ENCODE data around the gene SRCAP. TPM values are rescaled to one million over a fixed set of nuclear protein-coding genes. Genes with fewer than 3 reads are reported as not detected.
"Not testable (repeated sequence)": the region's sequence is repeated elsewhere in the genome, so short reads cannot be mapped to it uniquely, and the experiment has no call there.

Gene SRCAP
- total RNA-seq, 1 experiment from 2014 or later, result 46.2 TPM

DNA sequence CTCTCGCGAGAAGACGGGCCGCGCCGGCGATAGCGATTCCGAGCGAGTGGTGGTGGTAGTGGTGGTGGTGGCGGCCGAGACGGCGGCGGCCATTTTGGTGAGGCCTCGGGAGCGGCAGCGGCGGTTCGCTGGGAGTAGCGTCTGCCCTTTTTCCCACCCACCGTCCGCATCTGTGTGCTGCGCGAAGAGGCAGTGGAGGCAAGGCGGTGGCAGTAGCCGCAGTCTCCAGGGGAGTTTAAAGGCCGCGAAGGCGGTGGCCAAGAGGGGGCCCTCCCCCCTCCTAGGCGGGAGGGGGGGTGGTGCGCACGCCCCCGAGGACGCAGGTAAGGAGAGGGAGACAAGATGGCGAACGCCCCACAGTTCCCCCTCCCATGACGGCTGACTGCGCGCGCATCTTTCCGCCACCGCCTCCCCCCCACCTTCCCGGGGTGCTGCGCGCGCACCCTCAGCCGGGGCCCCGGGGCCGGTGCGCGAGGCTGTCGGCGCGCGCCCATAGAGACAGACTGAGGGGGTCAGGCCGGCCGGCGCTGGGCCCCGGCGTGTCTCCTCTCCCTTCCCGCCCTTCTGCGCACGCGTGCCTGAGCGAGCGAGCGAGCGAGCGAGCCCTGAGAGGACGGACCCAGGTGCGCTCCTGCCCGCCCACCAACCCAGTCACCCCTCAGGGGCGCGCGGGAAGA, 694 bp upstream of the SRCAP start:
- DNase-seq (ENCODE audit: low spot score), result peak; percentile 97

DNA sequence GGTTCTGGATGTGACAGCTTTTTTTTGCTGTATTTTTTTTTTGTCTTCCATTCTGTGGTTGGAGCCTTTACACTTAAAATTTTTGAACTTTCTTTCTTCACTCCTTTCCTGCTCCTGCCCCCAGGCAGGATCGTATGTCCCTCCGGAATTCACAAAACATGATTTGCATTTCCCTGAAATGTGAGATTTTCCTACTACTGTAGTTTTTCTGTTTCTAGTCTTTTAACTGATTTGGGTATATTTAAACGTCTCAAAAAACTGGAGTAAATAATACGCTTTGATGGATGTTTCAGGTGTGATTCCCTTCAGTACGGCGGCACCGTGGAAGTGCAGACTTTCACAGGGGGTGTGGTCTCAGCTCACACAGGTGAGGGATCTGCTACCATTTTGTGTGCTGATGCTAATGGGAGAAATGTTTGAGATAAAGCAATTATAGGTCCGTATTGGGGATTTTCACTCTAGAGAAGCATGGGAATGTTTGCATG, 686 bp downstream of the SRCAP start:
- DNase-seq (ENCODE audit: low spot score), result no peak

DNA sequence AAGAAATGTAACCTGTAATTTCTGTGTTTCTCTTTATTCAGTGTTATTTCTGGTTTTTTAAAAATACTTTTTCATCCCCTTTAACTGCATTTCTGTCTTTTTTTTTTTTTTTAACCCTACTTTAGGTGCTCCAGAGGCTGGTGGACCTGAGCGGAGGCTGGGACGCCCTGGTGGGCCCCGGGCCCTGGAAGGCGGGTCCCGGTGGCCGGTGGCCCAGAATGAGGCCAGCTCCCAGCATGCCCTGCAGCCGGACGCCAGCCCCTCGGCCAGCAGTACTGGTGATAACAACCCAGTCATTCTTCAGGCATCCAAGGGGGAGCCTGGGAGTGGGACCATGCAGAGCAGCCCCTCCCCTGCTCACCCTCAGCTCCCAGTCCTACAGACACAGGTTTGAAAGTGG, 1.5 kb downstream of the SRCAP start:
- DNase-seq (ENCODE audit: low spot score), result no peak

DNA sequence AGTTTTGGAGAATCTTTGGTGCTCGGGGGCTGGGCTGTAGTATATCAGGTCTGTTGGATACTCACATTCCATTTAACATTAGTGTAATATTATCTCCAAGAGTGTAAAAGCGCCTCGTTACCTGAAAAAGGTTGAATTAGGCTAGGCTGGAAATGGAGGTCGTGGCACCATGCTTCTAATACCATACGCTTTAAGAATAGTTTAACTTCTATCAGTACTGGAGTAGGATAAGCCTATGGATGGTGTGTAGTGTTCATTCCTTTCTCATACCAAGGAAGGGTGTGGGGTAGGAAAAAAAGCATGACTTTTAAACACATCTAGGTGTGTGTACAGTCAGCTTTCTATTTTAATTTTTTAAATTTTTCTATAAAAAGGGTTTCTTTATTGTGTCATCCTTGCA, 2.0 kb downstream of the SRCAP start:
- no peak for DNase-seq (ENCODE audit: low spot score)

DNA sequence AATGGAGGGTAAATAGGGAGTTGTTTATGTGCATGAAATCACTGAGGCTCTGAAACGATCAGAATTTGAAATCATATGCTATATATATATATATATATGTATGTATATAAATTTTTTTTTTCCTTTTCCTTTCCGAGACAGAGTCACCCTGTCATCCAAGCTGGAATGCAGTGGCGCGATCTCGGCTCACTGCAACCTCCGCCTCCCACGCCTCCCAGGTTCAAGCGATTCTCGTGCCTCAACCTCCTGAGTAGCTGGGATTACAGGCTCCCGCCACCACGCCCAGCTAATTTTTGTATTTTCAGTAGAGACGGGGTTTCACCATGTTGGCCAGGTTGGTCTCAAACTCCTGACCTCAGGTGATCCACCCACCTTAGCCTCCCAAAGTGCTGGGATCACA, 4.1 kb downstream of the SRCAP start:
- DNase-seq (ENCODE audit: low spot score), result not testable (repeated sequence)

DNA sequence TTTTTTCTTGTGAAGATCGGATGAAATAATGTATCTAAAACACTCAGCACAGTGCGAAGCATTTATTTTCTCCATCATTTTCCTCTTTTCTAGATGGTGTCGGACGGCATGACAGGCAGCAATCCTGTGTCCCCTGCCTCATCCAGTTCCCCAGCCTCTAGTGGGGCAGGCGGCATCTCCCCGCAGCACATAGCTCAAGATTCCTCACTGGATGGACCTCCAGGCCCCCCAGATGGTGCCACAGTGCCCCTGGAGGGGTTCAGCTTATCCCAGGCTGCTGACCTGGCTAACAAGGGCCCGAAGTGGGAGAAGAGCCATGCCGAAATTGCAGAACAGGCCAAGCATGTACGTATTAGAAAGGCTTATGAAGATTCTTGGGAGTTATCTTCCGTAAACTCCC, 5.0 kb downstream of the SRCAP start:
- DNase-seq (ENCODE audit: low spot score), result no peak

DNA sequence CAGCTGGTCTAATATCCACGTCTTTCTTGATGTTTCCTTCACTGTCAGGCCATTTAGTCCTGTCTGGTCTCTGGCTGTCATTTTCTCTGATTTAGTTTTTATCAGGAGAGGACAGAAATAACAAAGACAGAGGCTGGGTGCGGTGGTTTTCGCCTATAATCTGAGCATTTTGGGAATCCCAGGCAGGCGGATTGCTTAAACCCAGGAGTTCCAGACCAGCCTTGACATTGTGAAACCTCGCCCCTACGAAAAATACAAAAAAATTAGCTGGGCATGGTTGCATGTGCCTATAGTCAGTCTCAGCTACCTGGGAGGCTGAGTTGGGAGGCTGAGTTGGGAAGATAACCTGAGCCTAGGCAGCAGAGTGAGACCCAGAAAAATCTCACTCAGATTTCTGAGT, 7.1 kb downstream of the SRCAP start:
- no peak for DNase-seq (ENCODE audit: low spot score)

DNA sequence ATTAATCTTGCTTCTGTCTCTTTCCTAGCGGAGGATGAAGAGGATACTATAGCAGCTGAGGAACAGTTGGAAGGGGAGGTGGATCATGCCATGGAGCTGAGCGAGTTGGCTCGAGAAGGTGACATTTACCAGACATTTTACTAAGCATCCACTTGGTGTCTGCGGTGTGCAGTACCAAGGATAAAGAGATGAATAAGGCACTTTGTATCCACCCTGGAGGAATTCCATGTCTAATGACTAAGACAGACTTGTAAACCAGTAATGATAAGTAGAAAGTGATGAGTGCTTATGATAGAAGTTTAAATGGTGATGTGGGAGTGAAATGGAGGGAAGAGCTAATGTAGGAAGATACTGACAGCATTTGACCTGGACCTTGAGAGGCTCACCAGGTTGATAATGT, 12.0 kb downstream of the SRCAP start:
- no peak for DNase-seq (ENCODE audit: low spot score)

DNA sequence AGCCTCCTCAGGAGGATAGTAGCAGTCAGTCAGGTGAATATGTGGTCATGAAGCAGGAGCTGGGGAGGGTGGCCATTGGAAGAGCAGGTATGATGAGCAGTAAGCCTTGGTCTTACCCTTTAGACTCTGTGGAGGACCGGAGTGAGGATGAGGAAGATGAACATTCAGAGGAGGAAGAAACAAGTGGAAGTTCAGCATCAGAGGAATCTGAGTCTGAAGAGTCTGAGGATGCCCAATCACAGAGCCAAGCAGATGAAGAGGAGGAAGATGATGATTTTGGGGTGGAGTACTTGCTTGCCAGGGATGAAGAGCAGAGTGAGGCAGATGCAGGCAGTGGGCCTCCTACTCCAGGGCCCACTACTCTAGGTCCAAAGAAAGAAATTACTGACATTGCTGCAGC, 12.7 kb downstream of the SRCAP start:
- DNase-seq (ENCODE audit: low spot score), result no peak

DNA sequence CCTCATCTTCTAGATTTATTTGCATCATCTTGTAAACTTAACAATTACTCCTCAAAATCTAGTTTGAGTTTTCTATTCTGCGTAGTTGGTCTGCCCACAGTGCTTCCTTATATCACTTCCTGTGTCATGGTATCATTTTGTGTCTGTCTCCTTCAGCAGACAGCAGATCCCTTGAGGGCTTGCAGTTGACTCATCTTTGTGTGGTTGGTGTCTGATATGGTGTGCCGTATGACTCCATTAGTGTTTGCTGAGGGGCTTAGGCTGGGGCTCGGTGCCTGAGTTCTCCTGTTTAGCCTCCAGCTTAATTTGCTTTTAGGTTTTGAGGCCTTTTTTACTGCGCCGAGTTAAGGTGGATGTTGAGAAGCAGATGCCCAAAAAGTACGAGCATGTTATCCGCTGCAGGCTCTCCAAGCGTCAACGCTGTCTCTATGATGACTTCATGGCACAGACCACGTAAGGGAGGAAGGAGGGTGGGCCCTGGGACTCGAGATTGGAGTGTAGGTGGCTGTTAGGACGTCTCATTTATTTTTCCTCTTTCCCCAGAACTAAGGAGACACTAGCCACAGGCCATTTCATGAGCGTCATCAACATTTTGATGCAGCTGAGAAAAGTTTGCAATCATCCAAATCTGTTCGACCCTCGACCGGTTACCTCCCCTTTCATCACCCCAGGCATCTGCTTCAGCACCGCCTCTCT, 16.9 kb downstream of the SRCAP start:
- no peak for DNase-seq (ENCODE audit: low spot score)

DNA sequence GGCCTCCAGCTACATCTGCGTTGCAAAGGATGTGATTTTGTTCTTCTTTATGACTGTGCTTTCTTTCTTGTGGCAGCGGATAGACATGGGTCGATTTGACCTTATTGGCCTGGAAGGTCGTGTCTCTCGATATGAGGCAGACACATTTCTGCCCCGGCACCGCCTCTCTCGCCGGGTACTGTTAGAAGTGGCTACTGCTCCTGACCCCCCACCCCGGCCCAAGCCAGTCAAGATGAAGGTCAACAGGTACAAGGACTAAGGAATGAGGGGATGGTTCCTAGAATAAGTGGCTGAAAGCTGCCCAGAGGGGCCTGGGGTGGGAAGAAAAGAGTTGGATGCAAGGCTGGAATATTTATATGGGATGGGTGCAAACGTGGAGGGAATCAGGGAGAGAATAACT, 21.1 kb downstream of the SRCAP start:
- no peak for DNase-seq (ENCODE audit: low spot score)

DNA sequence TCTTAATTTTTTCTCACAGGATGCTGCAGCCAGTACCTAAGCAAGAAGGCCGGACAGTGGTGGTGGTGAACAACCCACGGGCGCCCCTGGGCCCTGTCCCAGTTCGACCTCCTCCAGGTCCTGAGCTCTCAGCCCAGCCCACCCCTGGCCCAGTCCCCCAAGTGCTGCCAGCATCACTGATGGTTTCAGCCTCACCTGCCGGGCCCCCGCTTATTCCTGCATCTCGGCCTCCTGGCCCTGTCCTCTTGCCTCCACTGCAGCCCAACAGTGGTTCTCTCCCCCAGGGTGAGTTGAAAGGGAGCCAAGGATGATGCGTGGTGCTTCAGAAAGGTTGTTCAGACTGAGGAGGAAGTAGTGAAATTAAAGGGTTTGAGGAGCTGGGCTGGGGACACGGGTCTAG, 21.7 kb downstream of the SRCAP start:
- DNase-seq (ENCODE audit: low spot score), result no peak

DNA sequence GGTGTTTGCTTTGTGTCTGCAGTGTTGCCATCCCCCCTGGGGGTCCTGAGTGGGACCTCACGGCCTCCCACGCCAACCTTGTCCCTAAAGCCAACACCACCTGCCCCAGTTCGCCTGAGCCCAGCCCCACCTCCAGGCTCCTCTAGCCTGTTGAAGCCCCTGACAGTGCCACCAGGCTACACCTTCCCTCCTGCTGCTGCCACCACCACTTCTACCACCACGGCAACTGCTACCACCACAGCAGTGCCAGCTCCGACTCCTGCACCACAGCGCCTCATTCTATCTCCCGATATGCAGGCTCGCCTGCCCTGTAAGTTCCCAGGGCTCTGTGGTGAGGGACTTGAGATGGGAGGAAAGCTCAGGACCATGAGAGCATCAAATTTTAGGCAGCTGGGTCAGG, 22.2 kb downstream of the SRCAP start:
- DNase-seq (ENCODE audit: low spot score), result no peak

DNA sequence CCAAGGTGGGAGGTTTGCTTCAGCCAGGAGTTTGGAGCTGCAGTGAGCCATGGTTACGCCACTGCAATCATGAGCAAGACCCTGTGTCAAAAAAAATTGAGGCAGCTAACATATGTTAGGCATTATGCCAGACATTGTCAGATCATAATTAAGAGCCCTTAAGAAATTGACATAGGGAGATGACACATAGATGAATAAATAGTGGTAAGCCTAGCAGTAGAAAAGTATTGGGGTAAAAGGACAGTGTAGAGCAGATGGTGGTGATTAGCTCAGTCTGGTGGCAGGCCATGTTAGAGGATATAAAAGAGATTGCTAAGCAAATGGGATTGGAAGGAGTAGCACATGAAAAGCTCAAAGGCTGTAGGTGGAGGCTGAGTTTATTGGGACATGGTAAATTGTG, 22.6 kb downstream of the SRCAP start:
- no peak for DNase-seq (ENCODE audit: low spot score)

DNA sequence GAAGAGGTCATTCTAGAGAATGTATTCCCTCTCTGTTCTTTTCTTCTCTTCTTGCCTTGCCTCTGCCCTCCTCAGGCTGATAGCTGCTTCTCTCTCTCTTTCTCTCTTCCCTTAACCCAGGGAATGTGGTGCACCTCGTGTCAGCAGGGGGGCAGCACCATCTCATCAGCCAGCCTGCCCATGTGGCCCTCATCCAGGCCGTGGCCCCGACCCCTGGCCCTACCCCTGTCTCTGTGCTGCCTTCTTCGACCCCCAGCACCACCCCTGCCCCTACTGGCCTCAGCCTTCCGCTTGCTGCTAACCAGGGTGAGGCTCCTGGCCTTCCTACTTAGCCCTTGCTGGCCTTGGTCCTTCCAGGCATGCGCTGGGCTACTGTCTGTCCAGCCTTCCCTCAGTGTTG, 23.5 kb downstream of the SRCAP start:
- DNase-seq (ENCODE audit: low spot score), result no peak

DNA sequence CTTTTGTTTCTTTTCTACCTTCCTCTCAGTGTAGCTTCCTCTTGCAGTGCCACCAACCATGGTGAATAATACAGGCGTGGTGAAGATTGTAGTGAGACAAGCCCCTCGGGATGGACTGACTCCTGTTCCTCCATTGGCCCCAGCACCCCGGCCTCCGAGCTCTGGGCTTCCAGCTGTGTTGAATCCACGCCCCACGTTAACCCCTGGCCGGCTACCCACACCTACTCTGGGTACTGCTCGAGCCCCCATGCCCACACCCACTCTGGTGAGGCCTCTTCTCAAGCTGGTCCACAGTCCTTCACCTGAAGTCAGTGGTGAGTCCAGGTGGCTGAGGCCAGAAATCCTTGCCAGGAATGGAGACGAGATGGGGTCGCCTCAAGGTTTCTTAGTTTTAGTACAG, 23.9 kb downstream of the SRCAP start:
- DNase-seq (ENCODE audit: low spot score), result no peak

DNA sequence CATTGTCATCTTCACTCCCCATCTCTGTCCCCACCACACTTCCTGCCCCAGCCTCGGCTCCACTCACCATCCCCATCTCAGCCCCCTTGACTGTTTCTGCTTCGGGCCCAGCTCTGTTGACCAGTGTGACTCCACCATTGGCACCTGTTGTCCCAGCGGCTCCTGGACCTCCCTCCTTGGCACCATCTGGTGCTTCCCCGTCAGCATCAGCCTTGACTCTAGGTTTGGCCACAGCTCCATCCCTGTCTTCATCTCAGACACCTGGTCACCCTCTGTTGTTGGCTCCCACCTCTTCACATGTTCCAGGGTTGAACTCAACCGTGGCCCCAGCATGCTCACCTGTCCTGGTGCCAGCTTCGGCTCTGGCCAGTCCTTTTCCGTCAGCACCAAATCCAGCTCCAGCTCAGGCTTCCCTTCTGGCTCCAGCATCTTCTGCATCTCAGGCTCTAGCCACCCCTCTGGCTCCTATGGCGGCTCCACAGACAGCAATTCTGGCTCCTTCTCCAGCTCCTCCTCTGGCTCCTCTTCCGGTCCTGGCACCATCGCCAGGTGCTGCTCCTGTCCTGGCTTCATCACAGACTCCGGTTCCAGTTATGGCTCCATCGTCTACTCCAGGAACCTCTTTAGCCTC, 24.9 kb downstream of the SRCAP start:
- no peak for DNase-seq (ENCODE audit: low spot score)

DNA sequence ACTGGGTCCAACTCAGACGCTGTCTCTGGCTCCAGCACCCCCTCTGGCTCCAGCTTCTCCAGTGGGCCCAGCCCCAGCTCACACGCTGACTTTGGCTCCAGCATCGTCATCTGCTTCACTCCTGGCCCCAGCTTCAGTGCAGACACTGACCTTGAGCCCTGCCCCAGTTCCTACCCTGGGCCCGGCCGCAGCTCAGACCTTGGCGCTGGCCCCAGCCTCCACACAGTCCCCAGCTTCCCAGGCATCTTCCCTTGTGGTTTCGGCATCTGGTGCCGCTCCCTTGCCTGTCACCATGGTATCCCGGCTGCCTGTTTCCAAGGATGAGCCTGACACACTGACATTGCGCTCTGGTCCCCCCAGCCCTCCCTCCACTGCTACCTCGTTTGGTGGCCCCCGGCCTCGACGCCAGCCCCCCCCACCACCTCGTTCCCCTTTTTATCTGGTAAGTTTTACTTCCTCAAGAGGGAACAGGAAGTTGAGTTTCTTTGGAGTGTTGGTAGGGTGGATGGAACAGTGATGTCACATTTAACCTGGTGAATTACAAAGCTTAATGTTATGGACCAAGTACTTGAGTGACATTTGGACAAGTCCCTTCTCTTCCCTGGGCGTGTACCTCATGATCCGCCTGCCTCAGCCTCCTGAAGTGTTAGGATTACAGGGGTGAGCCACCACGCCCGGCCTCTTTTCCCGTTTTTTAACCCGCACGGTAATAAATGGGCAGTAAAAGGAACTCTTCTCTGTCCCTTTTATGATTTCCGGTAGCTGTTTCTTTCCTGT, 25.9 kb downstream of the SRCAP start:
- DNase-seq (ENCODE audit: low spot score), result no peak

DNA sequence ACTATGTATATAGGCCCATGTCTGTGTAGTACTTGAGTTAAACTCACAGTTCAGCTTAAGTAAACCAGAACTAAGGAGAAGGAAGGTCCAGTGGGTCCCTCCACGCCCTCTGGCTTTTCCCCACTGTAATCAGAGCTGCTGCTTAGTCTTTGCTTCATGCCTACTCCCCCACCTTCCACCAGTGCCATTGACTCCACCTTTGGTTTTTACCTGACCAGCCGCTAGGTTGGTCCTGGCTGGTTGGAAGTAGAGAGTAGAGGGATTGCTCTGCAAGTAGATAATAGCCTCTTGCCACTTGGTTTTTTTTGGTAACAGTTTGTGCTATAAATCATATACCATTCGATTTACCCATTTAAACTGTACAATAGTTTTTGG, 26.4 kb downstream of the SRCAP start:
- DNase-seq (ENCODE audit: low spot score), result no peak

DNA sequence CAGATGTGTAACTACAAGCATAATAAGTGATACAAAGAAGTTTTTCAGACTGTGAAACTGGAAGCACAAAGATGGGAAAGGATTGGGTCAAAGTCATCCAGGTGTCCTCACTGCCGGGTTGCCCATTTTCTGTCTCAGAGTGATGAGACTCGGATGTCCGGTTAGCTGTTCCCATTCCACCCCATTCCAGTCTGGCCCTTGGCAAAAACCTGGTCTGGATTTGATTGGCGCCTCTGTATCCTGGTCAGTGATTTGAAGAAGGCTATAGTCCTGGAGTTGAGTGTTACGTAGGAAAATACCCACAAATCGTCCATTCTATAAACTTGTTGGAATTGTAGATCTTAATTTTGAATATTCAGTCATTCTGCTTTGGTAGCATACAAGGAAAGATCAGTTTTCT, 29.4 kb downstream of the SRCAP start:
- no peak for DNase-seq (ENCODE audit: low spot score)

DNA sequence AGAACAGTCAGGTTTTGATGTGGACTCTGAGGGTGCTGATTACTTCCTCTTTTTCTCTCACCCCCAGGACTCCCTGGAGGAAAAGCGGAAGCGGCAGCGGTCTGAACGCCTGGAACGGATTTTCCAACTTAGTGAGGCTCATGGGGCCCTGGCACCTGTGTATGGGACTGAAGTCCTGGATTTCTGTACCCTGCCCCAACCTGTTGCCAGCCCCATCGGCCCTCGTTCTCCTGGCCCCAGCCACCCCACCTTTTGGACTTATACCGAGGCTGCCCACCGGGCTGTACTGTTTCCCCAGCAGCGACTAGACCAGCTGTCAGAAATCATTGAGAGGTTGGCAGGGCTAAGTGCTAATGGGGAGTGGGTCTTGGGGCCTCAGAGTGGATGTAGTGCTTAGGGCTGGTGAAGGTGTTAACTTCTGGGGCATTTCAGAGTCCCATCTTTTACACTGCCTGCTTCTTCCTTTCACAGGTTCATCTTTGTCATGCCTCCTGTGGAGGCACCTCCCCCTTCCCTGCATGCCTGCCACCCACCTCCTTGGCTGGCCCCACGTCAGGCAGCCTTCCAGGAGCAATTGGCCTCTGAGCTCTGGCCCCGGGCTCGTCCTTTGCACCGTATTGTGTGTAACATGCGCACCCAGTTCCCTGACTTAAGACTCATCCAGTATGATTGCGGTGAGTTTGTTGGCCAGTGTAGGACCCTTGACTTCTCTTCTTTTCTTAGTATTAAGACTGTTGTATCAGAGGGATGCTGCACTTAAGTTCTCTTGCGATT, 30.1 kb downstream of the SRCAP start:
- no peak for DNase-seq (ENCODE audit: low spot score)

DNA sequence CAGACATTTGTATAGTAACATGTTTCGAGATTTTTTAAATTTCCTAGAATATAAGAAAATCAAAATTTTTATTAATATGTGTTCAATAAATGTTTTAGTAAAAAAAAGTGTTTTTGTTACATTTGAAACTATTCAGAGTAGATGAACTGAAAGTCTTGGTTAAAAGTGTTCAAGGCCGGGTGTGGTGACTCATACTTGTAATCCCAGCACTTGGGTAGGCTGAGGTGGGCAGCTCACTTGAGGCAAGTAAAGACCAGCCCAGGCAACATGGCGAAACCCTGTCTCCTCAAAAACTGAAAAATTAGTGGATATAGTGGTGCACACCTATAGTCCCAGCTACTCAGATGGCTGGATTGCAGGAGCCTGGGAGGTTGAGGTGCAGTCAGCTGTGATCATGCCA, 32.4 kb downstream of the SRCAP start:
- no peak for DNase-seq (ENCODE audit: low spot score)

Data from HT-29 (cell line).